ENCODE results near the gene ABHD5.

DNA sequence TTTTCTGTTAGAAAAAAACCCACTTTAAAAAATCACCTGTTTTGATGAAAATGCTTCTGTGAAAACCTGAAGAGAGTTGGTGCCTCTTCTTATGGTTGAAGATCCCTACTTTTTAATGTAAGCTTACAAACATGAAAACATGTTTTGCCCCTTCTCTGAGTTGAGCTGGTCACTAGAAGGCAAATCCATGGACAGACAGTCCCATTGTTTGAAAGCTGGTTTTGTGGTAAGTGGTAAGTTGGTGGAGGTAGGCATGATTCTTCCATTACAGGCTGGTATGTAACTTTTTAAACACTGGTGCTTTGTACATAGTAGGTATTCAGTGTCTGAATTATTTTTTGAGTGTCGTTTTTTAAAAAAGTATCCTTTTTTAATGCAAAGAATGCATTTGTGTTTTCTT lies 6.1 kb downstream of the ABHD5 start:
- TF ChIP-seq EZH2phosphoT487 (IDR thresholded peaks at IDR 0.05; ENCODE audit: insufficient read depth, low read depth) = no peak
- no peak for TF ChIP-seq EZH2 (IDR thresholded peaks at IDR 0.05; ENCODE audit: insufficient read depth, poor library complexity, severe bottlenecking)

All from GM23248 (cell line).